ENCODE results near the gene GZMM. TPM values are rescaled to one million over a fixed set of nuclear protein-coding genes. Genes with fewer than 3 reads are reported as not detected.

GZMM gene
- total and polyA plus RNA-seq, 2 experiments from 2014 or later, result 0.29 TPM; not detected in 1

- Histone ChIP-seq H3F3A (replicated peaks; ENCODE audit: low read depth) (peaks cover 10% of the 10 kb centered on the region), H4K20me1 (replicated peaks; ENCODE audit: insufficient read depth) (peaks cover 17% of the 10 kb centered on the region), H3K9me2 (ENCODE audit: insufficient read depth) (no peaks in the 10 kb centered on the region), H3K4me3 (no peak overlapping the region), H3K79me2 (replicated peaks; ENCODE audit: insufficient read depth) (peaks cover 25% of the 10 kb centered on the region), H3K4me2 (no peak overlapping the region), H3K27ac (ENCODE audit: low read depth) (no peak overlapping the region), H3K36me3 (ENCODE audit: insufficient read depth) (no peaks in the 10 kb centered on the region; the same call in 1 of the 2 replicates), H3K4me1 (ENCODE audit: insufficient read depth) (no peaks in the 10 kb centered on the region; the same call in 1 of the 2 replicates), H3K27me3 (ENCODE audit: insufficient read depth) (no peaks in the 10 kb centered on the region), H2AFZ (no peak overlapping the region)
- no peak overlapping the region for H3K4me3 Mint-ChIP-seq
- H3K36me3 Mint-ChIP-seq (ENCODE audit: low read depth), result peaks cover 21% of the 10 kb centered on the region
- peaks cover 3% of the 10 kb centered on the region for H3K4me1 Mint-ChIP-seq
- no peak for TF ChIP-seq ETS1 (IDR thresholded peaks at IDR 0.05)
- TF ChIP-seq CTCF (conservative IDR thresholded peaks at IDR 0.05; ENCODE audit: low read depth in 2 of 2), result 0 out of 4 replicates have a peak, but pooled peaks of 1 of the 2 experiments have one; percentile 6
- no peak for TF ChIP-seq POLR2AphosphoS5 (IDR thresholded peaks at IDR 0.05; ENCODE audit: low read depth)
- H3K9me3 Mint-ChIP-seq, result peaks cover 2% of the 10 kb centered on the region; the same call in 1 of the 3 replicates
- ATAC-seq (no peak), DNase-seq (ENCODE audit: low spot score) (no peak)
- H3K27me3 Mint-ChIP-seq (ENCODE audit: insufficient read depth, low read depth, poor library complexity), result peaks cover 10% of the 10 kb centered on the region
- no peak overlapping the region for H3K27ac Mint-ChIP-seq
These were observed 8.6 kb upstream of the GZMM start for GRCh38 chr19:535017-535835.

- no peak for DNase-seq (ENCODE audit: low spot score)
- no peak overlapping the region for H3K4me2 ChIP-seq
- ATAC-seq, result no peak
- no peak overlapping the region for H2AFZ ChIP-seq
- H3K79me2 ChIP-seq (replicated peaks; ENCODE audit: insufficient read depth), result peaks cover 25% of the 10 kb centered on the region
- no peaks in the 10 kb centered on the region for H3K27me3 ChIP-seq (ENCODE audit: insufficient read depth)
- no peaks in the 10 kb centered on the region for H3K9me2 ChIP-seq (ENCODE audit: insufficient read depth)
- H3K4me1 Mint-ChIP-seq, result peaks cover 3% of the 10 kb centered on the region
- H3K27ac ChIP-seq (ENCODE audit: low read depth), result no peak overlapping the region
- H3K27me3 Mint-ChIP-seq (ENCODE audit: insufficient read depth, low read depth, poor library complexity), result peaks cover 8% of the 10 kb centered on the region
- no peaks in the 10 kb centered on the region; the same call in 1 of the 2 replicates for H3K36me3 ChIP-seq (ENCODE audit: insufficient read depth)
- H3K27ac Mint-ChIP-seq, result no peak overlapping the region
- no peak overlapping the region for H3K4me3 ChIP-seq
- H3F3A ChIP-seq (replicated peaks; ENCODE audit: low read depth), result 0 out of 2 replicates have a peak, but pooled peaks cover 8% of the 10 kb centered on the region
- peaks cover 21% of the 10 kb centered on the region for H3K36me3 Mint-ChIP-seq (ENCODE audit: low read depth)
- no peak overlapping the region for H3K4me3 Mint-ChIP-seq
- H4K20me1 ChIP-seq (replicated peaks; ENCODE audit: insufficient read depth), result peaks cover 17% of the 10 kb centered on the region
- no peaks in the 10 kb centered on the region; the same call in 1 of the 2 replicates for H3K4me1 ChIP-seq (ENCODE audit: insufficient read depth)
- peaks cover 2% of the 10 kb centered on the region; the same call in 1 of the 3 replicates for H3K9me3 Mint-ChIP-seq
- TF ChIP-seq EZH2 (IDR thresholded peaks at IDR 0.05; ENCODE audit: low read depth, unreplicated experiment) (no peak), NANOG (IDR thresholded peaks at IDR 0.05; ENCODE audit: borderline replicate concordance) (no peak), JUNB (IDR thresholded peaks at IDR 0.05; ENCODE audit: unreplicated experiment) (no peak), REST (IDR thresholded peaks at IDR 0.05; ENCODE audit: unreplicated experiment) (no peak), CREB1 (CRISPR knock-in tag; IDR thresholded peaks at IDR 0.05; ENCODE audit: low read depth) (no peak), ZNF114 (CRISPR knock-in tag; IDR thresholded peaks at IDR 0.05) (no peak), CTCF (conservative IDR thresholded peaks at IDR 0.05; ENCODE audit: low read depth in 2 of 2) (no peak), ZNF331 (CRISPR knock-in tag; IDR thresholded peaks at IDR 0.05; ENCODE audit: low read depth) (no peak), EZH2phosphoT487 (IDR thresholded peaks at IDR 0.05; ENCODE audit: unreplicated experiment) (no peak)
These were observed 7.6 kb upstream of the GZMM start for GRCh38 chr19:536031-536880.

Measured in GM23338 (cell line).